Smooth muscle cell (in vitro differentiated cells): ENCODE measurements around the gene TSFM. TPM values are rescaled to one million over a fixed set of nuclear protein-coding genes. Genes with fewer than 3 reads are reported as not detected.

Source experiments
- DNase-seq: peaks from one replicate; lab custom pipeline; 2025; ENCODE audit not compliant: unreplicated experiment; lab: John Stamatoyannopoulos, UW
- H2AFZ ChIP-seq: fragments of 200-600 bp; sonication (generic); 2 replicates; pipeline ENCODE4 v1.6.0; 2016; ENCODE audit warnings: antibody characterized with exemption, low read depth, mild to moderate bottlenecking
- H3F3A ChIP-seq: fragments of 200-600 bp; sonication (generic); 2 replicates; pipeline ENCODE4 v1.6.0; 2017; ENCODE audit warnings: antibody characterized with exemption, low read depth
- H3K27ac ChIP-seq: fragments of 200-600 bp; sonication (generic); 2 replicates; pipeline ENCODE4 v1.5.1; 2016; ENCODE audit warnings: low read depth, mild to moderate bottlenecking
- H3K27me3 ChIP-seq: fragments of 200-600 bp; sonication (generic); 2 replicates; pipeline ENCODE4 v1.6.1; 2016; ENCODE audit warnings: low read depth, mild to moderate bottlenecking
- H3K36me3 ChIP-seq: fragments of 200-600 bp; sonication (generic); 2 replicates; pipeline ENCODE4 v1.5.1; 2016; ENCODE audit warnings: low read depth
- H3K4me1 ChIP-seq: fragments of 200-600 bp; sonication (generic); 2 replicates; pipeline ENCODE4 v1.5.1; 2016; ENCODE audit warnings: low read depth
- H3K4me2 ChIP-seq: fragments of 200-600 bp; sonication (generic); 2 replicates; pipeline ENCODE4 v1.6.0; 2016; ENCODE audit warnings: mild to moderate bottlenecking
- H3K4me3 ChIP-seq: fragments of 200-600 bp; sonication (generic); 2 replicates; pipeline ENCODE4 v1.5.1; 2016; ENCODE audit warnings: mild to moderate bottlenecking
- H3K79me2 ChIP-seq: fragments of 200-600 bp; sonication (generic); 2 replicates; pipeline ENCODE4 v1.6.0; 2016; ENCODE audit warnings: low read depth, mild to moderate bottlenecking
- H3K9ac ChIP-seq: fragments of 200-600 bp; sonication (generic); 2 replicates; pipeline ENCODE4 v1.6.0; 2016; ENCODE audit warnings: low read depth
- H3K9me3 ChIP-seq: fragments of 200-600 bp; sonication (generic); replicated peaks from 2 replicates; pipeline ENCODE4 v1.5.1; 2016; ENCODE audit warnings: low read depth
- H4K20me1 ChIP-seq: fragments of 200-600 bp; sonication (generic); 2 replicates; pipeline ENCODE4 v1.6.0; 2016; ENCODE audit warnings: low read depth
- CTCF ChIP-seq: fragments of 200-600 bp; sonication (generic); IDR thresholded peaks from 2 replicates; pipeline ENCODE4 v1.5.1; 2017; ENCODE audit warnings: borderline replicate concordance, mild to moderate bottlenecking, antibody characterized with exemption; ENCODE audit not compliant: insufficient read depth, poor library complexity, severe bottlenecking
- WGBS: methylation state at CpG from one replicate; pipeline ENCODE4 v1.1.7; 2016; ENCODE audit warnings: low lambda C conversion rate; 5-methylcytosine and 5-hydroxymethylcytosine counted together
- polyA plus RNA-seq: library from polyadenylated mRNA; unstranded; fragments of >200 nt; fragmentation: Nextera tagmentation; extraction: Ambion mirVana; gene quantifications from 2 replicates; pipeline ENCODE4 v1.2.1, GENCODE V29; 2016
- total RNA-seq: library from RNA; depleted of rRNA; stranded (reverse); fragments of >200 nt; gene quantifications from 2 replicates; pipeline ENCODE4 v1.2.3, GENCODE V29; 2014

The TSFM gene
- total and polyA plus RNA-seq, 2 experiments from 2014 or later, result 16.8 to 24.0 TPM

- no peak overlapping the region for H3K4me3 ChIP-seq
Observed at GRCh38 chr12:57838594-57839302, 56.2 kb downstream of the TSFM start.

GRCh38 chr12:57839996-57840395 lies 57.4 kb downstream of the TSFM start:
- TF ChIP-seq CTCF, result no peak
- H4K20me1 ChIP-seq, result peaks cover 100% of the 10 kb centered on the region
- no peak overlapping the region for H3K4me2 ChIP-seq
- no peak overlapping the region for H2AFZ ChIP-seq
- no peak overlapping the region for H3K9ac ChIP-seq
- H3F3A ChIP-seq, result peaks cover 23% of the 10 kb centered on the region
- H3K4me1 ChIP-seq, result peaks cover 79% of the 10 kb centered on the region
- DNase-seq, result no peak
- H3K27ac ChIP-seq, result peak overlapping the region; percentile 100
- H3K9me3 ChIP-seq, result no peaks in the 10 kb centered on the region
- H3K79me2 ChIP-seq, result peaks cover 100% of the 10 kb centered on the region
- no peaks in the 10 kb centered on the region for H3K27me3 ChIP-seq
- no peaks in the 10 kb centered on the region for H3K36me3 ChIP-seq
- 87% methylated on average over 5 of the region's 5 CpGs for WGBS
- H3K4me3 ChIP-seq, result no peak overlapping the region

More at GRCh38 chr12:57838594-57839302, 56.2 kb downstream of the TSFM start:
- no peak overlapping the region for H2AFZ ChIP-seq
- 86% methylated on average over 8 of the region's 8 CpGs for whole genome bisulfite sequencing
- no peak for TF ChIP-seq CTCF
- H3K36me3 ChIP-seq, result no peaks in the 10 kb centered on the region
- peaks cover 100% of the 10 kb centered on the region for H3K79me2 ChIP-seq
- H4K20me1 ChIP-seq, result peaks cover 100% of the 10 kb centered on the region
- no peaks in the 10 kb centered on the region for H3K27me3 ChIP-seq
- H3K9ac ChIP-seq, result no peak overlapping the region
- peaks cover 82% of the 10 kb centered on the region for H3K4me1 ChIP-seq
- H3K4me2 ChIP-seq, result peak overlapping the region; percentile 73
- no peaks in the 10 kb centered on the region for H3K9me3 ChIP-seq
- H3K27ac ChIP-seq, result peak overlapping the region; percentile 73
- DNase-seq, result no peak
- peaks cover 24% of the 10 kb centered on the region for H3F3A ChIP-seq

GRCh38 chr12:57840726-57841125 lies 58.1 kb downstream of the TSFM start:
- H3K4me3 ChIP-seq, result no peak overlapping the region
- no peak for DNase-seq

More at GRCh38 chr12:57840726-57841125, 58.1 kb downstream of the TSFM start:
- 73% methylated on average over 3 of the region's 3 CpGs for WGBS
- peaks cover 98% of the 10 kb centered on the region for H4K20me1 ChIP-seq
- peaks cover 73% of the 10 kb centered on the region for H3K4me1 ChIP-seq
- no peak overlapping the region for H2AFZ ChIP-seq
- no peaks in the 10 kb centered on the region for H3K27me3 ChIP-seq
- peaks cover 25% of the 10 kb centered on the region for H3F3A ChIP-seq
- peak overlapping the region; percentile 98 for H3K4me2 ChIP-seq
- H3K79me2 ChIP-seq, result peaks cover 100% of the 10 kb centered on the region
- no peak overlapping the region for H3K9ac ChIP-seq
- H3K36me3 ChIP-seq, result no peaks in the 10 kb centered on the region
- TF ChIP-seq CTCF, result no peak
- no peaks in the 10 kb centered on the region for H3K9me3 ChIP-seq
- peak overlapping the region; percentile 100 for H3K27ac ChIP-seq
